GM12878 (cell line): Measurements from ENCODE around the gene CORO2B. TPM values are rescaled to one million over a fixed set of nuclear protein-coding genes. Genes with fewer than 3 reads are reported as not detected.

ENCODE experiments used
- ATAC-seq: fragments of 200-7000 bp; cut with Tn5 transposase; 3 replicates; pipeline ENCODE4 v1.9.1; 2020; ENCODE audit warnings: mild to moderate bottlenecking, moderate library complexity
- BruUV-seq: library from RNA; stranded (reverse); fragments of 400-500 nt; replicated peaks from 2 replicates; lab custom pipeline; 2021; lab: Mats Ljungman, UMichigan
- CTCF ChIA-PET: fragments of 300-600 bp; sonication (Branson Sonifier 250); formaldehyde crosslinking; extraction: SDS; loops from one replicate; lab custom pipeline; 2021; ENCODE audit warnings: inconsistent platforms; lab: Yijun Ruan, JAX
- POLR2A ChIA-PET: fragments of 350-600 bp; formaldehyde crosslinking; extraction: SDS; loops from one replicate; lab custom pipeline; 2021; ENCODE audit warnings: inconsistent platforms; lab: Charles Lee
- RAD21 ChIA-PET: fragments of 300-600 bp; sonication (Branson Sonifier 250); formaldehyde crosslinking; loops from one replicate; lab custom pipeline; 2023; ENCODE audit warnings: antibody characterized with exemption; ENCODE audit not compliant: unreplicated experiment; lab: Charles Lee
- SMC1A ChIA-PET: fragments of 300-600 bp; sonication (Branson Sonifier 250); formaldehyde crosslinking; loops from one replicate; lab custom pipeline; 2023; ENCODE audit not compliant: unreplicated experiment, uncharacterized antibody; lab: Charles Lee
- DNase-seq: peaks from one replicate; pipeline ENCODE4 v3.0.0-alpha.2; 2011; ENCODE audit warnings: low read depth, low spot score
- FAIRE-seq: peaks from 3 replicates; lab custom pipeline; 2011; peaks lifted over from hg19 to GRCh38; lab: Jason Lieb, UNC
- H2AFZ ChIP-seq: 2 replicates; pipeline ENCODE4 v1.6.0; 2011; ENCODE audit warnings: low read depth, low read length, control low read depth; ENCODE audit not compliant: control insufficient read depth
- H3K27ac ChIP-seq: 2 replicates; pipeline ENCODE4 v1.5.1; 2011; ENCODE audit warnings: control low read depth; ENCODE audit not compliant: control insufficient read depth, insufficient read depth
- H3K27me3 ChIP-seq, 2 experiments: replicated peaks in 1 of 2; 2 replicates each; pipeline versions ENCODE4 v1.6.0 to v1.6.1; 2011; ENCODE audit warnings: low read length in 1 of 2; ENCODE audit not compliant: control insufficient read depth in 2 of 2, insufficient read depth in 2 of 2
- H3K36me3 ChIP-seq, 2 experiments: 2 replicates each; pipeline ENCODE4 v1.5.1; 2011; ENCODE audit warnings: low read length in 1 of 2; ENCODE audit not compliant: control insufficient read depth in 2 of 2, insufficient read depth in 2 of 2
- H3K4me1 ChIP-seq: 2 replicates; pipeline ENCODE4 v1.6.1; 2011; ENCODE audit warnings: mild to moderate bottlenecking, low read length, moderate library complexity, mixed read lengths; ENCODE audit not compliant: control insufficient read depth, insufficient read depth
- H3K4me2 ChIP-seq: 2 replicates; pipeline ENCODE4 v1.6.0; 2011; ENCODE audit warnings: control low read depth; ENCODE audit not compliant: control insufficient read depth, insufficient read depth
- H3K4me3 ChIP-seq: fragments of 200-600 bp; sonication (generic); 2 replicates; pipeline ENCODE4 v1.5.1; 2016
- H3K79me2 ChIP-seq: 2 replicates; pipeline ENCODE4 v1.6.0; 2011; ENCODE audit warnings: low read length; ENCODE audit not compliant: control insufficient read depth, insufficient read depth
- H3K9ac ChIP-seq: 2 replicates; pipeline ENCODE4 v1.8.0; 2011; ENCODE audit warnings: low read length, control low read depth, mixed read lengths; ENCODE audit not compliant: control insufficient read depth, insufficient read depth
- H3K9me3 ChIP-seq: replicated peaks from 3 replicates; pipeline ENCODE4 v1.5.1; 2011; ENCODE audit warnings: mild to moderate bottlenecking, low read length; ENCODE audit not compliant: control insufficient read depth, insufficient read depth
- H4K20me1 ChIP-seq: 2 replicates; pipeline ENCODE4 v1.6.0; 2011; ENCODE audit not compliant: control insufficient read depth, insufficient read depth
- ASH2L ChIP-seq: fragments of 300-600, 200-600 bp; sonication (generic); IDR thresholded peaks from 2 replicates; pipeline ENCODE4 v1.6.1; 2017; ENCODE audit warnings: low read depth, mild to moderate bottlenecking, borderline replicate concordance
- IKZF2 ChIP-seq, 2 experiments: fragments of 450-650 bp; IDR thresholded peaks; 2 replicates each; pipeline ENCODE4 v1.6.1; 2017; ENCODE audit warnings: mild to moderate bottlenecking in 2 of 2, moderate library complexity in 2 of 2
- IRF4 ChIP-seq: IDR thresholded peaks from 2 replicates; pipeline ENCODE4 v1.6.1; 2011; ENCODE audit warnings: low read depth, low read length
- NFIC ChIP-seq: IDR thresholded peaks from 2 replicates; pipeline ENCODE4 v1.6.1; 2012; ENCODE audit warnings: low read depth, mild to moderate bottlenecking, inconsistent platforms, low read length, moderate library complexity
- PAX8 ChIP-seq: fragments of 450-650 bp; IDR thresholded peaks from 2 replicates; pipeline ENCODE4 v1.6.1; 2017; ENCODE audit warnings: mild to moderate bottlenecking, moderate library complexity
- PML ChIP-seq: IDR thresholded peaks from 2 replicates; pipeline ENCODE4 v1.6.1; 2012; ENCODE audit warnings: low read length, inconsistent platforms
- RUNX3 ChIP-seq: IDR thresholded peaks from 2 replicates; pipeline ENCODE4 v1.6.1; 2012; ENCODE audit warnings: low read length, inconsistent platforms
- WGBS: methylation state at CpG from one replicate; pipeline ENCODE4 v1.1.6; 2016; ENCODE audit warnings: low lambda C conversion rate; ENCODE audit not compliant: insufficient replicate concordance, insufficient coverage; ENCODE audit errors: missing lambda C conversion rate; 5-methylcytosine and 5-hydroxymethylcytosine counted together
- in situ Hi-C: fragments of 300-500 bp; cut with MboI; formaldehyde crosslinking; loops from 9 replicates; pipeline ENCODE4 v1.14.3; 2018; ENCODE audit warnings: mixed read lengths
- intact Hi-C: fragments of 100-400 bp; cut with micrococcal nuclease; formaldehyde crosslinking; loops from one replicate; pipeline ENCODE4 v1.14.2; 2022; ENCODE audit not compliant: unreplicated experiment
- polyA plus RNA-seq, 11 experiments: library from polyadenylated mRNA; depleted of rRNA in 4 of 11; unstranded in 6 of 11; stranded (reverse) in 5 of 11; fragments of >200 nt; fragmentation: Nextera tagmentation in 4 of 11; fragmentation: Illumina TruSeq in 1 of 11; extraction: Ambion mirVana in 4 of 11; extraction: Trizol in 1 of 11; gene quantifications; 1 replicate in 1 of 11; 2 replicates in 10 of 11; pipeline versions ENCODE4 v1.2.1 to v1.2.3, GENCODE V29; 2011 to 2016; ENCODE audit warnings: inconsistent platforms in 2 of 11, missing spikeins in 2 of 11, low read depth in 1 of 11
- total RNA-seq, 4 experiments: library from RNA; depleted of rRNA in 3 of 4; stranded (reverse); fragments of >200 nt in 3 of 4; fragmentation: Illumina TruSeq in 1 of 4; extraction: Trizol in 1 of 4; gene quantifications; 2 replicates each; pipeline versions ENCODE4 v1.2.1 to v1.2.3, GENCODE V29; 2013 to 2021
- TF ChIP-seq, protein P1 (sequence below): fragments of 450-650 bp; IDR thresholded peaks from 2 replicates; pipeline ENCODE4 v1.6.1; 2017; ENCODE audit warnings: borderline replicate concordance
- TF ChIP-seq, protein P2 (sequence below): fragments of 450-650 bp; IDR thresholded peaks from 2 replicates; pipeline ENCODE4 v1.6.1; 2016; ENCODE audit warnings: mild to moderate bottlenecking, moderate library complexity, borderline replicate concordance

CORO2B gene
- total and polyA plus RNA-seq, 10 of the 15 experiments (the other 5 are each of a cell fraction or from before 2014, with no cell fraction given) = 0.05 to 0.73 (median 0.13) TPM; not detected in 4

DNA sequence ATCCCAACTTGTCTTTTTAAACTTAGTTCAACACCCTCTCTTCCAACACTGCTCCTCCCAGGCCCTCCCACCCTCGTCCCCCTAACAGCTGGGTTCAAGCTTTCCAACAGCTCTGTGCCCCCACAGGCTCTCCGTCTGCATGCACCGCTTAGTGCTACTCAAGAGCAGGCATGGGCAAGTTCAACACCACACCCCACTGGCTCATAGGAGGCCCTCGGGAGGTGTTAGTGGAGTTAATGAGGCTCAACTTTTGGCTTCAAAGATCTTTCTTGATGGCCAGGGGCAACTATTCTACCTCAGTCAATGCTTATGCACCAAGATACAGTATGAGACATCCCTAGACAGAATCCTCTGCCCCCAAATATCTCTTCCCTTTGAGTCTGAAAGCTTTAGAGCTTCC is 127.5 kb downstream of the CORO2B start:
- Histone ChIP-seq H3K9me3 (no peaks in the 10 kb centered on the region), H3K4me3 (no peak overlapping the region), H3K27me3 (peaks cover 0 to 1% of the 10 kb centered on the region in 2 experiments; a peak in 2 of 4 replicates), H3K9ac (no peak overlapping the region), H3K27ac (no peak overlapping the region), H2AFZ (no peak overlapping the region), H3K36me3 (no peaks in the 10 kb centered on the region), H4K20me1 (no peaks in the 10 kb centered on the region), H3K79me2 (no peaks in the 10 kb centered on the region), H3K4me1 (no peaks in the 10 kb centered on the region), H3K4me2 (no peak overlapping the region)
- POLR2A ChIA-PET = no interaction called here
- BruUV-seq = no TSS peak
- SMC1A ChIA-PET = no interaction called here
- ATAC-seq (no peak), FAIRE-seq (no peak), DNase-seq (no peak)
- RAD21 ChIA-PET = no interaction called here
- CTCF ChIA-PET = no interaction called here
- WGBS = 27% methylated on average over 4 of the region's 4 CpGs
- in situ Hi-C loops (no loop called here), intact Hi-C loops (no loop called here)
- TF ChIP-seq PAX8 = no peak
- no peak for TF ChIP-seq RUNX3
- TF ChIP-seq, protein P1, sequence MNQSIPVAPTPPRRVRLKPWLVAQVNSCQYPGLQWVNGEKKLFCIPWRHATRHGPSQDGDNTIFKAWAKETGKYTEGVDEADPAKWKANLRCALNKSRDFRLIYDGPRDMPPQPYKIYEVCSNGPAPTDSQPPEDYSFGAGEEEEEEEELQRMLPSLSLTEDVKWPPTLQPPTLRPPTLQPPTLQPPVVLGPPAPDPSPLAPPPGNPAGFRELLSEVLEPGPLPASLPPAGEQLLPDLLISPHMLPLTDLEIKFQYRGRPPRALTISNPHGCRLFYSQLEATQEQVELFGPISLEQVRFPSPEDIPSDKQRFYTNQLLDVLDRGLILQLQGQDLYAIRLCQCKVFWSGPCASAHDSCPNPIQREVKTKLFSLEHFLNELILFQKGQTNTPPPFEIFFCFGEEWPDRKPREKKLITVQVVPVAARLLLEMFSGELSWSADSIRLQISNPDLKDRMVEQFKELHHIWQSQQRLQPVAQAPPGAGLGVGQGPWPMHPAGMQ = no peak
- no peak for TF ChIP-seq PML
- TF ChIP-seq NFIC = no peak
- no peak for TF ChIP-seq ASH2L
- TF ChIP-seq, protein P2, sequence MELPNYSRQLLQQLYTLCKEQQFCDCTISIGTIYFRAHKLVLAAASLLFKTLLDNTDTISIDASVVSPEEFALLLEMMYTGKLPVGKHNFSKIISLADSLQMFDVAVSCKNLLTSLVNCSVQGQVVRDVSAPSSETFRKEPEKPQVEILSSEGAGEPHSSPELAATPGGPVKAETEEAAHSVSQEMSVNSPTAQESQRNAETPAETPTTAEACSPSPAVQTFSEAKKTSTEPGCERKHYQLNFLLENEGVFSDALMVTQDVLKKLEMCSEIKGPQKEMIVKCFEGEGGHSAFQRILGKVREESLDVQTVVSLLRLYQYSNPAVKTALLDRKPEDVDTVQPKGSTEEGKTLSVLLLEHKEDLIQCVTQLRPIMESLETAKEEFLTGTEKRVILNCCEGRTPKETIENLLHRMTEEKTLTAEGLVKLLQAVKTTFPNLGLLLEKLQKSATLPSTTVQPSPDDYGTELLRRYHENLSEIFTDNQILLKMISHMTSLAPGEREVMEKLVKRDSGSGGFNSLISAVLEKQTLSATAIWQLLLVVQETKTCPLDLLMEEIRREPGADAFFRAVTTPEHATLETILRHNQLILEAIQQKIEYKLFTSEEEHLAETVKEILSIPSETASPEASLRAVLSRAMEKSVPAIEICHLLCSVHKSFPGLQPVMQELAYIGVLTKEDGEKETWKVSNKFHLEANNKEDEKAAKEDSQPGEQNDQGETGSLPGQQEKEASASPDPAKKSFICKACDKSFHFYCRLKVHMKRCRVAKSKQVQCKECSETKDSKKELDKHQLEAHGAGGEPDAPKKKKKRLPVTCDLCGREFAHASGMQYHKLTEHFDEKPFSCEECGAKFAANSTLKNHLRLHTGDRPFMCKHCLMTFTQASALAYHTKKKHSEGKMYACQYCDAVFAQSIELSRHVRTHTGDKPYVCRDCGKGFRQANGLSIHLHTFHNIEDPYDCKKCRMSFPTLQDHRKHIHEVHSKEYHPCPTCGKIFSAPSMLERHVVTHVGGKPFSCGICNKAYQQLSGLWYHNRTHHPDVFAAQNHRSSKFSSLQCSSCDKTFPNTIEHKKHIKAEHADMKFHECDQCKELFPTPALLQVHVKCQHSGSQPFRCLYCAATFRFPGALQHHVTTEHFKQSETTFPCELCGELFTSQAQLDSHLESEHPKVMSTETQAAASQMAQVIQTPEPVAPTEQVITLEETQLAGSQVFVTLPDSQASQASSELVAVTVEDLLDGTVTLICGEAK = no peak
- TF ChIP-seq IKZF2 (IDR thresholded peaks at IDR 0.05) = no peak
- no peak for TF ChIP-seq IRF4
